HepG2 (cell line): ENCODE data around the gene TIPRL. TPM values are rescaled to one million over a fixed set of nuclear protein-coding genes. Genes with fewer than 3 reads are reported as not detected.

Experiments
- ATRX ChIP-seq: sonication (generic); formaldehyde crosslinking; IDR thresholded peaks from 2 replicates; pipeline ENCODE4 v1.4.0; 2020; ENCODE audit warnings: missing genetic modification reagents, borderline replicate concordance
- BCLAF1 ChIP-seq: fragments of 450-650 bp; IDR thresholded peaks from 2 replicates; pipeline ENCODE4 v1.6.1; 2017; ENCODE audit warnings: mild to moderate bottlenecking
- FOXA1 ChIP-seq, 2 experiments: fragments of 450-650 bp in 1 of 2; sonication (generic) in 1 of 2; formaldehyde crosslinking in 1 of 2; IDR thresholded peaks; 2 replicates each; pipeline versions ENCODE4 v1.4.0 to v1.6.1; 2016 to 2020; ENCODE audit warnings: missing genetic modification reagents in 1 of 2
- FOXK1 ChIP-seq: sonication (generic); formaldehyde crosslinking; IDR thresholded peaks from 2 replicates; pipeline ENCODE4 v1.4.0; 2020; ENCODE audit warnings: low read depth, missing genetic modification reagents, borderline replicate concordance
- KAT8 ChIP-seq: IDR thresholded peaks from 2 replicates; pipeline ENCODE4 v1.6.1; 2016; ENCODE audit warnings: missing genetic modification reagents, missing compliant biosample characterization
- KLF11 ChIP-seq: IDR thresholded peaks from 2 replicates; pipeline ENCODE4 v1.6.1; 2016; ENCODE audit warnings: missing compliant biosample characterization
- KLF6 ChIP-seq: IDR thresholded peaks from 2 replicates; pipeline ENCODE4 v1.8.0; 2016; ENCODE audit warnings: missing biosample characterization, missing genetic modification reagents
- PAF1 ChIP-seq: IDR thresholded peaks from 2 replicates; pipeline ENCODE4 v1.6.1; 2016; ENCODE audit warnings: missing genetic modification reagents, missing compliant biosample characterization
- RFX5 ChIP-seq: IDR thresholded peaks from 2 replicates; pipeline ENCODE4 v1.6.1; 2011; ENCODE audit warnings: low read depth, low read length, improper control_type of control experiment
- SMARCC2 ChIP-seq: fragments of 450-650 bp; IDR thresholded peaks from 2 replicates; pipeline ENCODE4 v1.6.1; 2017; ENCODE audit warnings: antibody characterized with exemption, mild to moderate bottlenecking
- SNAPC2 ChIP-seq: sonication (generic); formaldehyde crosslinking; IDR thresholded peaks from 2 replicates; pipeline ENCODE4 v1.8.1; 2022; ENCODE audit warnings: mild to moderate bottlenecking, missing genetic modification reagents
- STAG1 ChIP-seq: sonication (generic); formaldehyde crosslinking; IDR thresholded peaks from 2 replicates; pipeline ENCODE4 v1.4.0; 2020; ENCODE audit warnings: missing genetic modification reagents
- TIGD3 ChIP-seq: sonication (generic); formaldehyde crosslinking; IDR thresholded peaks from 2 replicates; pipeline ENCODE4 v1.5.1; 2020; ENCODE audit warnings: mild to moderate bottlenecking, missing genetic modification reagents, borderline replicate concordance
- WIZ ChIP-seq: sonication (generic); formaldehyde crosslinking; IDR thresholded peaks from 2 replicates; pipeline ENCODE4 v1.5.1; 2020; ENCODE audit warnings: mild to moderate bottlenecking, missing genetic modification reagents
- ZFP82 ChIP-seq: sonication (generic); formaldehyde crosslinking; IDR thresholded peaks from 2 replicates; pipeline ENCODE4 v1.5.1; 2020; ENCODE audit warnings: mild to moderate bottlenecking, missing genetic modification reagents, borderline replicate concordance
- ZKSCAN5 ChIP-seq: sonication (generic); formaldehyde crosslinking; IDR thresholded peaks from 2 replicates; pipeline ENCODE4 v1.5.1; 2020; ENCODE audit warnings: mild to moderate bottlenecking, missing genetic modification reagents
- ZNF124 ChIP-seq: sonication (generic); formaldehyde crosslinking; IDR thresholded peaks from 2 replicates; pipeline ENCODE4 v1.4.0; 2020; ENCODE audit warnings: missing genetic modification reagents
- ZNF274 ChIP-seq: sonication (generic); formaldehyde crosslinking; IDR thresholded peaks from 2 replicates; pipeline ENCODE4 v1.5.1; 2020; ENCODE audit warnings: mild to moderate bottlenecking, missing genetic modification reagents
- ZNF3 ChIP-seq: IDR thresholded peaks from 2 replicates; pipeline ENCODE4 v1.7.0; 2017; ENCODE audit warnings: inconsistent platforms
- ZNF34 ChIP-seq: sonication (generic); formaldehyde crosslinking; IDR thresholded peaks from 2 replicates; pipeline ENCODE4 v1.4.0; 2020; ENCODE audit warnings: mild to moderate bottlenecking, missing genetic modification reagents, borderline replicate concordance
- ZNF460 ChIP-seq: sonication (generic); formaldehyde crosslinking; IDR thresholded peaks from 2 replicates; pipeline ENCODE4 v1.5.1; 2020; ENCODE audit warnings: missing genetic modification reagents, mild to moderate bottlenecking, borderline replicate concordance
- ZNF780A ChIP-seq: sonication (generic); formaldehyde crosslinking; IDR thresholded peaks from 2 replicates; pipeline ENCODE4 v1.8.0; 2022; ENCODE audit warnings: mild to moderate bottlenecking, missing genetic modification reagents, moderate library complexity
- polyA plus RNA-seq, 8 experiments: library from polyadenylated mRNA; depleted of rRNA in 3 of 8; stranded (reverse) in 7 of 8; unstranded in 1 of 8; fragments of >200 nt; fragmentation: Illumina TruSeq in 4 of 8; extraction: Trizol in 4 of 8; gene quantifications; 2 replicates each; pipeline versions ENCODE4 v1.2.1 to v1.2.3, GENCODE V29; 2011 to 2016; ENCODE audit warnings: low read depth in 4 of 8, missing spikeins in 1 of 8, mixed read lengths in 1 of 8; ENCODE audit not compliant: insufficient read depth in 1 of 8
- total RNA-seq, 5 experiments: library from RNA; depleted of rRNA; stranded (reverse); fragments of >200 nt; fragmentation: Illumina TruSeq; extraction: Trizol; gene quantifications; 2 replicates each; pipeline ENCODE4 v1.2.3, GENCODE V29; 2016; ENCODE audit warnings: low read depth in 1 of 5
- TF ChIP-seq, protein P1 (sequence below): sonication (generic); formaldehyde crosslinking; IDR thresholded peaks from 2 replicates; pipeline ENCODE4 v1.4.0; 2020; ENCODE audit warnings: mild to moderate bottlenecking, missing genetic modification reagents
- TF ChIP-seq, protein P2 (sequence below), 2 experiments: sonication (generic) in 1 of 2; formaldehyde crosslinking in 1 of 2; IDR thresholded peaks; 2 replicates each; pipeline versions ENCODE4 v1.5.1 to v1.6.1; 2011 to 2020; ENCODE audit warnings: borderline replicate concordance in 1 of 2, low read depth in 1 of 2, low read length in 1 of 2, mild to moderate bottlenecking in 1 of 2, missing genetic modification reagents in 1 of 2, moderate library complexity in 1 of 2

The TIPRL gene
- total and polyA plus RNA-seq, 2 of the 13 experiments (the other 11 are each of a cell fraction or from before 2014, with no cell fraction given): 10.1 to 22.8 TPM

GRCh38 chr1:168178638-168179437 lies at the start of gene TIPRL (continued):
- TF ChIP-seq ZNF780A (no peak), ZNF3 (CRISPR knock-in tag) (no peak), ZFP82 (CRISPR knock-in tag) (peak; percentile 87), ZKSCAN5 (CRISPR knock-in tag) (no peak), WIZ (CRISPR knock-in tag) (0 out of 2 replicates have a peak, but pooled peaks have one; percentile 26), SNAPC2 (CRISPR knock-in tag) (peak; percentile 76; the same call in 1 of the 2 replicates), ZNF124 (no peak), ZNF34 (CRISPR knock-in tag) (no peak), STAG1 (CRISPR knock-in tag) (peak; percentile 35), FOXK1 (CRISPR knock-in tag) (peak; percentile 69; the same call in 1 of the 2 replicates), TIGD3 (CRISPR knock-in tag) (no peak; the same call in 1 of the 2 replicates), FOXA1 (IDR thresholded peaks at IDR 0.05) (no peak), FOXA1 (CRISPR knock-in tag; IDR thresholded peaks at IDR 0.05) (no peak), SMARCC2 (no peak), ZNF460 (CRISPR knock-in tag) (no peak; the same call in 1 of the 2 replicates), KLF11 (CRISPR knock-in tag) (no peak), ZNF274 (no peak; the same call in 1 of the 2 replicates), KAT8 (peak; percentile 98), BCLAF1 (no peak), RFX5 (no peak), KLF6 (CRISPR knock-in tag) (peak; percentile 91), ATRX (CRISPR knock-in tag) (no peak), PAF1 (no peak)
- TF ChIP-seq, protein P1, sequence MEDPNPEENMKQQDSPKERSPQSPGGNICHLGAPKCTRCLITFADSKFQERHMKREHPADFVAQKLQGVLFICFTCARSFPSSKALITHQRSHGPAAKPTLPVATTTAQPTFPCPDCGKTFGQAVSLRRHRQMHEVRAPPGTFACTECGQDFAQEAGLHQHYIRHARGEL (CRISPR knock-in tag): no peak
- TF ChIP-seq, protein P2, sequence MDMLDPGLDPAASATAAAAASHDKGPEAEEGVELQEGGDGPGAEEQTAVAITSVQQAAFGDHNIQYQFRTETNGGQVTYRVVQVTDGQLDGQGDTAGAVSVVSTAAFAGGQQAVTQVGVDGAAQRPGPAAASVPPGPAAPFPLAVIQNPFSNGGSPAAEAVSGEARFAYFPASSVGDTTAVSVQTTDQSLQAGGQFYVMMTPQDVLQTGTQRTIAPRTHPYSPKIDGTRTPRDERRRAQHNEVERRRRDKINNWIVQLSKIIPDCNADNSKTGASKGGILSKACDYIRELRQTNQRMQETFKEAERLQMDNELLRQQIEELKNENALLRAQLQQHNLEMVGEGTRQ (IDR thresholded peaks at IDR 0.05; ENCODE audit: low read depth, low read length): no peak
- TF ChIP-seq, protein P2 (CRISPR knock-in tag; IDR thresholded peaks at IDR 0.05; ENCODE audit: borderline replicate concordance): no peak
